GM18502 (cell line): ENCODE results near the gene PRDM16.

ENCODE experiments used
- ATAC-seq: cut with Tn5 transposase; IDR thresholded peaks from one replicate; pipeline ENCODE4 v1.9.1; 2021; ENCODE audit warnings: mild to moderate bottlenecking; ENCODE audit not compliant: unreplicated experiment, poor library complexity

PRDM16 gene

DNA sequence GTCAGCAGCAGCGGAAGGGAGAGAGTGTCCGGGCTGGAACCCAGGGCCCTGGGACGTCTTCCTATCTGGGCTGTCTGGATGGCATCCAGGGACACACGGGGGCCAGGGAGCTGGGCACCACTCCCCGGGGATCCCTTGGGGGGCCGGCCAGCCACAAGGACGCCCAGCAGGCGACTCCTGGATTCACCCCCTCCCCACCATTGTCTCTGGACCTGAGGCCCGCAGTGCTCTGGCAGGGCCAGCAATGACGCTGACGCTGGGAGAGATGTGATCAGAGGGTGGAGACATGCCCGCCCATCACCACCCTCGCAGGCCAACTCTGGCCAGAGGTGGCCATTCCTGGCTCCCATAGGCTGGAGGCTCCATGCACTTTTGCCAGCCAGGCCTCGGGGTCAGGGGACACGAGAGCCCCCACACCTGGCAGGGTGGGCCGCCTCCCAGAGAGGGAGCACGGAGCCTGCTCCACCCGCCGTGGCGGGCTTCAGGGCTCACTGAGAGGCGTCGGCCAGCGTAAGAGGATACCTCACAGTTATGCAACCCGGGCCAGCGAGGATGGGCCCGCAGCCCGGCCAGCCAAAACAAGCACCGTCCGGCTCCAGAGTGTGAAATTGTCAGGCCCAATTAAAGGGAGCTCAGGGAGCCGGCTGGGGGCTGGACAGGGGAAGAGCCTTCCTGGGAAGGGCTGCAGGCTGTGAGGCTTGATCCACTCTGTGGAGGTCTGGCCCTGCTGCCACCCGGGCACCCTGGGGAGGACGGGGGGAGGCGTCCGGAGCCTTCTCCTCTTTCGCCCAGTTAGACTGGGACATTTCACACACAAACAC, 37.4 kb upstream of the PRDM16 start:
- ATAC-seq, result no peak

DNA sequence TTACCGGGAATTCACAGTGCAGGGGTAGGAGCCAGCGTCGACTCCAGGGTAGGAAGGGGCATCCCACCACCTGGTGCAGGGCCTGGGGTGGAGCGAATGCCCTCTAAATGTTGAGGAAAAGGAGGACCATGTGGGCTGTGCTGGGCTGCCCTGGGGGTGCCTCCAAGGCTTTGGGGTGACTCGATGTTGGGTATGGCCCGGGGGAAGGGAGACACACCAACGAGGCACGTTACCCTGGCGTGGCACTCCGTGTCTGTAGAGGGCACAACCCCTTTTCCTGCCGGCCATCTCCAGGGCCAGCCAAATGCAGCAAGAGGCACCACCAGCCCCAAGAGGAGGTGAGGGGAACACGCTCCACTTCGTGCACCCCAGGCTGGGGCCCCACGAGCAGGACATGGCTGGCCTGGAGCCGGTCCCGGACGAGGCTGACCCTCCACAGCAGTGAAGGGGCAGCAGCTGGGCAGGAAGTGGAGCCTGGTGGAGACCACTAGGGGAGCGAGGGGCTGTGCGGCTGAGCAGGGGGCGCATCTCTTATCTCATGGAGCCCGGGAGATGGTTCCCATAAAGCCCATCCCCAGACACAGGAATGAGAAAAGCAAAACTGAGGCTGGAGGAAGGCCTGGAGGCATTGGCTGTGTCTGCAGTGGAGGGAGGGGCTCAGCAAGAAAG, 36.5 kb upstream of the PRDM16 start:
- ATAC-seq, result no peak

DNA sequence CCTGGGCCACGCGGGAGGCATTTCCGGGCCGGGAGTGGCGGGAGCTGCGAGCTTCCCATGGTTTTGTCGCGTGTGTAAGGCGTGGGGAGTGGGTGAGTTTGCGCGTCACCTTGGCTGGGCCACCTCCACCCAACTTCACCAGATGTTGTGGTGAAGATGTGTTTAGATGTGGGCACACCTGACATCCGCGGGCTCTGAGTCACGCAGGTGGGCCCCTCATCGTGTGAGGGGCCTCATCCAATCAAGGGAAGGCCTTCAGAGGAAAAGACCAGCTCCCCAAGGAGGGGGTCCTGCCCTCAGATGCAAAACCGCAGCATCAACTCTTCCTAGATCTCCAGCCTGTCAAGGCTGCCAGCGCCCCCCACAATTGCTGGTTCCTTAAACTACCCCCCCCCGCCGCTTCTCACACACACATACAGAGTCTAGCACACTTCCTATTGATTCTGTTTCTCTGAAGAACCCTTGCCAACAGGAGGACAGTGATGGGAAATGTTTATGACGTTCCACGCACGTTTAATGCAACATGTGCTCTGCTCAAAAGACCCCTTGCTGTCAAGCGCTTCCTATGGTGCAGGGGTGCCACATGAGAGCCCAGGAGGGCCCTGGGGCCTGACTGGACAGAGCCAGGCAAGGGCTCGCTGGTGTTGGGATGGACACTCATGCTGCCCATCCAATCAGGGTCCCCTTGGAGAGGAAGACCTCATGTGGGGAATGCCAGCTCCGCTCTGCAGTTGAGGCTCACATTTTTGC, 35.8 kb upstream of the PRDM16 start:
- ATAC-seq, result no peak

DNA sequence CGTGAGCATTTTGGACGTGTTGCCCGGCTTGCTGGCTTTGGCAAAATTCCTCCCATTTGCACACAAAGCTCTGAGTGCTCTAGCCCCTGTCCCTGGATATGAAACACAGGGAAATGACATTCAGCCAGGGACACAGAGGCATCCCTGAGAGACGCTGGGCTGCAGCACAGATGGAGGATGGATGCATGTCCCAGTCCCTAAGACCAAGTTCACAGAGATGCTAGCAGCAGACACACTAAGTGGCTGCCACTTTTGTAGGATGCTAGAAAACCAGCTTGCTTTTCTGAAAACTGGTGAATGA, 35.3 kb upstream of the PRDM16 start:
- ATAC-seq, result no peak

DNA sequence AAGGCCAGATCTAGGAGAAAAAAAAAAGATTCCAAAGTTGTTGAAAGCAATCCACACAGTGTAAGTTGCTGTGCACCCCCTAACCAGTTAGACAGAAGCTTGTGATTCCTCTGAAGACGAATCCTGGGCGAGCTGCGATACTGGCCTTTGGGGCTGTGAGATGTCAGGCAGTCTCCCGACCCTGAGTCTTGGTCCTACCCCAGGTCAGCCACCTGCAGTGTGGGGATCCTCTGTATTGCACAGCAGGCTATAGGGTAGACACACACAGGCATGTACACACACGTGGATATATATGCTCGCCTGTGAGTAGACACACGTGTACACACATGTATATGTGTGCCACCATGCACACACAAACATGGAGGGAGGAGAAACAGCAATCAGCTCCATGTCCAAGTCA, 34.8 kb upstream of the PRDM16 start:
- ATAC-seq, result no peak

DNA sequence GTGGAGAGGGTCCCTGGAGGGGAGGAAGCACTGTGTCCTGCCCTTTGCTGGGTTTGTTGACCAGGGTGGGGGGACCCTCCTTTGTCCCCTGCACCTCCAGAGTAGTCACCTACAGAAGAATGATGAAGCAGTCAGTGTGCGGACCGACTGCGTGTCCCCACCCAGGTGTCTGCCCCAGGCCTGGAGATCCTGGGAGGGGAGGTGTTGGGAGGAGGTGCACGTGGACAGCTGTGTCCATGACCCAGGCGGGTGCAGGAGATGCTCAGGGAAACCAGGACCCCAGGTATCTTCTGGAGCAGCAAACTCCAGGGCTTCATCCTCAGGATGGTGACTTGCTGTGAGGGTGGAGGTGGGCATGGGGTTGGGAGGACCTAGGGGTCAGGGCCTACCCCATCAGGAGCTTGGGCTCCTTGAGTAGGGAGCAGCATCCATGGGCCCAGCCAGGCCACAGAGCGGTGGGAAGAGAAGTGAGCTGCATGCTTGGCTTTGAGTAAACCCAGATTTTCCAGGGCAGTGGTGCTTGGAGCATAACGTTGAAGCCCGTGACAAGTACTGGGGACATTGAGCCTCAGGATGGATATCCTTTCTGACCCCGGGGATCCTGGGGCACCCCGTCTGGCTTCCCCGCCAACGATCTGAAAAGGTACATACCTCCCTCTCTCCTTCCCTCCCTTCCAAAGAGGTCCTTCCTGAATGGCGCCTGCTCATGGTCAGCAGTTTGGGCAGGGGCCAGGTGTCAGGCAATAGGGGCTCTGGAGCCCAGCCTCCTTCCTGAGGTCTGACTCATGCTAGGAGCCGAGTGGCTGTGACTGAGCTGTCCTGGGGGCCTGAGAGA, 34.1 kb upstream of the PRDM16 start:
- no peak for ATAC-seq

DNA sequence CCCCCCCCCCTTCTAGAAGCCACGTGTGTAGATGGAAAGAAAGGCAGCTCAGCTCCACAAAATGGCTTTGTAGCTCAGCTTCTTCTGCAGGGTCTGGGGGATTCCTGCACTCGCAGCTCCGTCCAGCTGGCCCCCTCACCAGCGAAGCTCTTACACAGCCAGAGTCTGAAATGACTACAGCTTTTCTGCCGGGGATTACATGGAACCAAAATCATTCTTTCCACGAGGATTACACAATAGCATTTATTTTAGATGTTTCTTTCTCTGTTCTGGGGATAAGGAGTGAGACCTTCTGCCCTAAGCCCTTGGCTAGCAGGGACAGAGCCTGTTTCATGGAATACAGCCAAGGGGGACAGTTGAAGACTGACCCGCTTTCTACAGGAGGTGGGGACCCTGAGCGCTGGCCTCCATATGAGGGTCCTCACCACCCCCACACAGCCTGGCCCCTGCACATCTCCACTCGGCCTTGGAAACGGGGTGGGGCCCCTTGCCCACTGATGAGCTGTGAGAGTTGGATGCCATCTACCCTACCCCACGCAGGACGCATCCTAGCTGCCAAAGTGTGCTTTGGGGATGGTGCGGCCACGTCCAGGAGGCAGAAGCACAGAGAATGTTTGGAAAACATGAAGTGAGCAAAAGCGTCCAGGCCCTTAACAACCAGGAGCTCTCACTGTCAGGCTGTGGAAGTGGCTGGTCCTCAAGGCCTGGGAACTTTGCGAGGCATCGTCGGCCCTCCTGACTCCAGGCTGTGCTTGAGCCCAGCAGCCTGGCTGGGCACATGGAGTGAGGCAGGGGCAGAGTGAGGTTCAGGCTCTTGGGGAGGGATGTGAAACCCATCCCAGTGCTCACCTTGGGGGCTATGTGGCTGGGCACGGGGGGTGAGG, 33.2 kb upstream of the PRDM16 start:
- no peak for ATAC-seq

DNA sequence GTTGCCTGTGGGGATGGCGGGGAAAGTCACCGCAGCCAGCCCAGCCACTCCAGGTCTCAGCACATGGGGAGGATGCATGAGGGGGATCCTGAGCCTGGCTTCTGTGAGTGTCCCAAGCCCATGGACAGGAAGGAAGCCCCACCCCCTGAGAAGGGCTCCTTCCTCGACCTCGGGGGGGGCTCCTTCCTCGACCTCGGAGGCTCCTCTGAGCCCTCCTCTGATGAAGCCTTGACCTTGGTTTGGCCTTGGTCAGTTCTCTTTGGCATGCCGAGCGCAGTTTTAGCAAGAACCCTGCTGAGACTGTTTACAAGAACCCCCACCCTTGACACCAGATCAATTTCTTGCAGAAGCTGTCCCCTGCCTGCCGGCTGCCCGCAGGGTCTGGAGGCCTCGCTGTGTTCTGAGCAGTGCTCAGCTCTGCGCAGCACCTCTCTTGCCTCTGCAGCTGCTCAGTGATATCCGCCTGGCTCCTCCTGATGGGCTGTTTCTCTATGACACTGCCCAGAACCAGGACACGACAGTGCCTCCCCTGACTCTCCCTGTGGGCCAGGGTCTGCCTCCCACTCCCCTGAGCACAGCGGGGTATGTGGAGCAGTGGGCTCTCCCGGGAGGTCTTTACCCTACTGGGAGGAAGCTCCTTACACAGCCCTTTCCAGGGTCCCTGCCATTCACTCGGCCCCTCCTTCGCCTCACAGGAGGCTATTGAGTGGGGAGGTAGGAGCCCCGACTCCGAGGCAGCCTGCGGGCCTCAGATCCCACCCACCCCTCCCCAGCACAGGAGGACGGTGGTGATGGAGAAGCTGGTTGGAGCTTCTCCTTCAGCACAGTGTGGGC, 32.3 kb upstream of the PRDM16 start:
- no peak for ATAC-seq

DNA sequence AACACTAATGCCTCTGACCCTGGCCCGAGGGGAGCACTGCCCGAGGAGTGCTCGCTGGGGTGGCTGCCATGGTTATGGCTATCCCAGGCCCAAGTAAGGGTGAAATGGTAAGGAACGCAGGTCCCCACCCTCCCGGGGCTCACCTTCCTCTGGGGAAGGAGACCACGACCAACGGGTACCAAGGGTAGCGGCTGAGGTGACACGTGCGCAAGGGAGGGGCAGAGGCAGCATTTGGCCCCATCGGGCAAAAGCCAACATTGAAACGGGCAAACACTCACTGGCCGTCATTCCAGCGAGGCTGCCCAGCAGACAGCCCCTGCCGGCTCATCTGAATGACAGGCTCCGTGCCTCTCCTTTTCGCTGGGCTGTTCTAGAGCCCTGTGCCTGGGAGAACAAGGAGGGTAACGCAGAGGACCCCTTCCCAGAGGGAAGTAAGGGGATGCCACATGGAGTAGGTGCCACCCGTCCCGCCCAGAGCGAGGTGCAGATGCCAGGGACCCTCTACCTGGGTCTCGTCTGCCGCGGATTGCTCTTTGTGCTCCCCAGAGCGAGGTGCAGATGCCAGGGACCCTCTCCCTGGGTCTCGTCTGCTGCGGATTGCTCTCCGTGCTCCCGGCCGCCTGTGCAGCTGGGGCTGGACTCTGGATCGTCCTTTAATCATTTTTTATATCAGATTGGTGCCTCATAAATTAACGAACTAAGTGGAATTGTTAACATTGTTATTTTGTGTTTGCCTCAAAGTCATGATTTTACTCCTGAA, 31.5 kb upstream of the PRDM16 start:
- ATAC-seq, result no peak

DNA sequence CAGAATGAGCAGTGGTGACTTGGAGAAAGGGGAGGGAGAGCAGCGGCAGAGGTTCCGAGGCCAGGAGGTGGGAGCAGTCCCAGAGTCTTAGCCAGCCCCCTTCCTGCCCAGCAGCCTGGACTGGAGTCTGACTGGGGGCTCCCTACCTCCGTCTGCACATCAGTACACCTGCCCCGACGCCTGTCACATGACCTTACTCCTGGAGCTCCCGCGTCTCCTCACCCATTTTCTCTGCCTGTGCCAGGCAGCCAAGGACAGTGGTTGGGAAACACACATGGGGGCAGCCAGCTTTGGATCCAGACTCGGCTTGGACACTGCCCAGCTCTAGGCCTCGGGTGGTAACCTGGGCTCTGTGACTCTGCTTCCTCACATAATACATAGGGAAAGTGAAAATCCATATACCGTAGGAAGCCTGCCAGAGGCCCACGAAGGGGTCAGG, 30.9 kb upstream of the PRDM16 start:
- no peak for ATAC-seq

DNA sequence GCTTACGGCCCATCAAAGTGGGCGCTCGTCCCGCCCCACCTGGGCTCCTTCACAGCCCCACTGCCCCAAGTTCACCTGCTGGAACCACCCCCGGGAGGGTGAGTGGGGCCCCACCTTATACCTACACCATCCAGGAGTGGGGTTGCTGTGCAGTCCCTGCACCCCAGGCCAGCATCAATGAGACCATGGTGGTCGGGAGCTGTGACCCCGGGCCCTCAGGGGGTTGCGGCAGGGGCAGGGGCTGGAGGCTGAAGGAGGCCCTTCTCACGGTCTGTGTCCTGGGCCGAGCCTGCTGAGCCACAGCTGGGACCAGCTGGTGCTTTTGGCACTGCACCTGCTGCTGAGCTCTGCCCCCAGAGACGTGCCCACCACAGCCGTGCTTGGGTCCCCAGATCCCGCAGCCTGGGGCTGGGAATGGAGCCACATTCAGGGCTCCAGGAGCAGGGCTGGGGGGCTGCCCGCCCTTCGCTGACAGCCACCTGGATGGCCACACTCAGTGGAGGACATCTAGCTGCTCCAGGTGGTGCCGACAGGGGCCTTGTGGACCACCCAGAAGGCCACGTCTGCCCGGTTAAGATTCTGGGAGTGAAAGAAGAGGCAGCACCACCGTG, 30.3 kb upstream of the PRDM16 start:
- no peak for ATAC-seq

DNA sequence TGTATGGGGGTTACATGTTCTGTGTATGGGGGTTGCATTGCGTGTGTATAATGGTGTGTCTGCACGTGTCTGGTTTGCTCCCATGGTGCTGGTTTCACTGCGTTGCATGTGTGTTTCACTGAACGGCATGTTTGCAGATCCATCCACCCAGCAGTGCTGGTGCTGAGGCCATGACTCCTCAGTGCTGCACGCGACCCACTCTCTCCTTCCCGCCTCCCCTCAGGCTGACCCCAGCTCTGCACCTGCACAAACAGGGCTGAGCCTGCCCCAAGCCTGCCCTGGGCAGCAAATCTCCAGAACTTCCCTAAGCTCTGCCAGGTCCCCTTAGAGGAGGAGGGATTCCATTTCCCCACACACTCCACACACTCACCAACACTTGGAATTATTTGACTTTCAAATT, 29.0 kb upstream of the PRDM16 start:
- no peak for ATAC-seq

DNA sequence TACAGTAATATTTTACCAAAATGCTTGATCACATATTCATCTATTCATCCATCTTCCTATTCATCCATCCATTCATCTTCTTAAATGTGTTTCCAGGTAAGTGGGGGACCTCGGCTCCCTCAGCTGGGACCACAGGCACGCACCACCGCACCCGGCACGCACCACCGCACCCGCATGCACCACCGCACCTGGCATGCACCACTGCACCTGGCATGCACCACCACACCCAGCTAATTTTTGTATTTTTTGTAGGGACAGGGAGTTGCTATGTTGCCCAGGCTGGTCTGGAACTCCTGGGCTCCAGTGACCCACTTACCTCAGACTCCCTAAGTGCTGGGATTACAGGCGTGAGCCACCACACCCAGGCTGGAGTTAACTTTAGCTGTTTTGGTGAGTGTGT, 26.5 kb upstream of the PRDM16 start:
- ATAC-seq, result no peak

DNA sequence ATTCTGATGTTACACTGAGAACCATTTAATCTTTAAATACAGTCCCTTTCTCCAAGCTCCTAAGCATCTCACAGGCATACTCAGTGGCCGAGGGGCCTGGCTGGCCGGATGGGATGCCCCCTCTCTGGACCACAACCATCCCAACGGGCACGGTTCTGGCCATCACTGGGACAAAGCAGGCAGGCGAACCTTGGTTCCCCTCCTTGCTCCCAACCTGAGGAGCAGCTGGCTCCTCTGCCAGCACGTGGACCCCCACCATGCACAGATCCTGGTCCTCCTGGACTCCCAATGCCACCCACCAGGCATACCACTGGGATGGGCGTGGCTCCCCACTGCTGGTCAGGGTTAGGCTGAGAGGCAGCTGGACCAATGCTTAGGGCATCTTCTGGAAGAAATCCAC, 19.8 kb upstream of the PRDM16 start:
- no peak for ATAC-seq

DNA sequence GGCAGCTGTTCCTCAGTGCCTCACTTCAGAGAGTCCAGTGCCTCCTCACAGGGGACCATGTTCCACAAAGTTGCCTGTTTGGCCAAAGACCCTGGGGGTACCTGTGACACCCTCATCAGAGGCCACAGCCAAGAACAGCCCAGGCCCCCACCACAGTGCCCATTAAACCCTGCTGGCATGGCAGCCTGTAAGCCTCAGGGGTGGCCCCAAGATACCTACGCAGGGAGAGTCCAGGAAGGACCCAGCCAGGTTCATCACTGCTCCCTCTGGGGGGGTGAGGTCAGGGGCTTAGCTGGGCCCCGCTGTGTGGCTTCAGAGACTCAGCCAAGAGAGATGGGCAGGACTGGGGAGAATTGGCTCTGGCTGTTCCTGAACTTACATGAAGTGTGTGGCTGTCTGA, 19.1 kb upstream of the PRDM16 start:
- ATAC-seq, result no peak

DNA sequence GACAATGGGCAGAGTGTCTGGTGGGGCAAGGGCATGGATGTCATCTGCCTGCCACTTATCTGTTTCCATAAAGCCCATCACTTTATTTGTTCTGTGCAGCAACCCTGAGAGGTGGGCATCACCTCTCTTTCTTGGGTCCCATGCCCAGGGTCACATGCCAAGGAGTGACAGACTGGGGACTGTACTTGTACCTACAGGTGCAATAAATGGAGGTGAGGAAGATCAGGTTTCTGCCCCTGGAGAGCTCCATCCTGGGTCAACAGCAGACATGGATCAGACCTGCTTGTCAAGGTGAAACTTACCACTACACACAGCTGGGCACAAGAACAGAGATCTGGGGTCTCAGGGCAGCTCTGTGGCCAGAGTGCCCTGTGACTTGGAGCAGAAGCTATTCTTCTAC, 18.4 kb upstream of the PRDM16 start:
- ATAC-seq, result no peak
